ENCODE results near the gene CA5B.

DNA sequence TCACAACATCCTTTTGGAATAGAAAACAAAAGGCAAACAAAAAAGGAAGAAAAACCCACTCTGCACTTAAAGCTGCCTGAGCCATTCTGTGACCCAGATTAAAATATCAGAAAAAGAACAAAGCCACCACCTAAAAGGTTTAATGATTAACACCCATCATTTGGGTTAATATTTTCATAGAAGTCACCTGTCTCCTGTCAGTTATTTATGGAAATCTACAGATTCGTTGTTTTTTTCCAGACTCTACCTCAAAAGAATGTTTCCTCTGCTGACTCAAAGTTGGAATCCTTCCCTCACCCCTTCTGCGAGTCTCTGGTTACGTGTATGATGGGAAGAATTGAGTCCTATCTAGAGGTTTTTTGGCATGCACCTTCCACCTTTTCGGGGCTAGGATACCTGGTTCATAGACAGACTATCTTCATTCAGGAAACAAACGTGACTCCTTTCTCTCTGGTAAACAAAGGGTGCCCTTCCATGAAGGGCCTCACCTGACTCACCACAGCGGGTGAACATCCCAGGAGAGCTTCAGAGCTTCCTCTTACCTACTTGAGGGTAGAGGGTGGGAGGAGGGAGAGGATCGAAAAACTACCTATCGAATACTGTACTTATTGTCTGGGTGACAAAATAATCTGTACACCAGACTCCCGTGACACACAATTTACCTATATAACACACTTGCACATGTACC is 19.6 kb upstream of the CA5B start:
- TF ChIP-seq POLR2A (IDR thresholded peaks at IDR 0.05), result no peak
- TF ChIP-seq, protein P1, sequence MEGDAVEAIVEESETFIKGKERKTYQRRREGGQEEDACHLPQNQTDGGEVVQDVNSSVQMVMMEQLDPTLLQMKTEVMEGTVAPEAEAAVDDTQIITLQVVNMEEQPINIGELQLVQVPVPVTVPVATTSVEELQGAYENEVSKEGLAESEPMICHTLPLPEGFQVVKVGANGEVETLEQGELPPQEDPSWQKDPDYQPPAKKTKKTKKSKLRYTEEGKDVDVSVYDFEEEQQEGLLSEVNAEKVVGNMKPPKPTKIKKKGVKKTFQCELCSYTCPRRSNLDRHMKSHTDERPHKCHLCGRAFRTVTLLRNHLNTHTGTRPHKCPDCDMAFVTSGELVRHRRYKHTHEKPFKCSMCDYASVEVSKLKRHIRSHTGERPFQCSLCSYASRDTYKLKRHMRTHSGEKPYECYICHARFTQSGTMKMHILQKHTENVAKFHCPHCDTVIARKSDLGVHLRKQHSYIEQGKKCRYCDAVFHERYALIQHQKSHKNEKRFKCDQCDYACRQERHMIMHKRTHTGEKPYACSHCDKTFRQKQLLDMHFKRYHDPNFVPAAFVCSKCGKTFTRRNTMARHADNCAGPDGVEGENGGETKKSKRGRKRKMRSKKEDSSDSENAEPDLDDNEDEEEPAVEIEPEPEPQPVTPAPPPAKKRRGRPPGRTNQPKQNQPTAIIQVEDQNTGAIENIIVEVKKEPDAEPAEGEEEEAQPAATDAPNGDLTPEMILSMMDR (IDR thresholded peaks at IDR 0.05), result no peak
